Parathyroid adenoma (tissue), 2 donors: Measurements from ENCODE around the gene FDPS.

ENCODE experiments used
- H2AFZ ChIP-seq: fragments of 300-600 bp; sonication (generic); one replicate; pipeline ENCODE4 v1.7.0; 2017; ENCODE audit warnings: antibody characterized with exemption, mild to moderate bottlenecking
- H3K27ac ChIP-seq: fragments of 300-600 bp; sonication (generic); one replicate; pipeline ENCODE4 v1.7.0; 2017
- H3K27me3 ChIP-seq: fragments of 300-600 bp; sonication (generic); one replicate; pipeline ENCODE4 v1.7.0; 2017; ENCODE audit warnings: low read length; ENCODE audit not compliant: control insufficient read depth, insufficient read depth
- H3K36me3 ChIP-seq: fragments of 300-600 bp; sonication (generic); one replicate; pipeline ENCODE4 v1.7.0; 2017; ENCODE audit warnings: low read length; ENCODE audit not compliant: control insufficient read depth, insufficient read depth
- H3K4me1 ChIP-seq: fragments of 300-600 bp; sonication (generic); one replicate; pipeline ENCODE4 v1.7.0; 2017; ENCODE audit warnings: control low read depth
- H3K4me2 ChIP-seq: fragments of 300-600 bp; sonication (generic); one replicate; pipeline ENCODE4 v1.7.0; 2017; ENCODE audit warnings: low read length
- H3K4me3 ChIP-seq: fragments of 300-600 bp; sonication (generic); one replicate; pipeline ENCODE4 v1.7.0; 2017; ENCODE audit warnings: low read depth, low read length
- H3K79me2 ChIP-seq: fragments of 300-600 bp; sonication (generic); one replicate; pipeline ENCODE4 v1.7.0; 2017; ENCODE audit warnings: control low read depth
- H3K9ac ChIP-seq: fragments of 300-600 bp; sonication (generic); one replicate; pipeline ENCODE4 v1.7.0; 2017; ENCODE audit warnings: mild to moderate bottlenecking
- H3K9me3 ChIP-seq: fragments of 300-600 bp; sonication (generic); one replicate; pipeline ENCODE4 v1.7.0; 2017; ENCODE audit warnings: low read length; ENCODE audit not compliant: control insufficient read depth
- TF ChIP-seq, protein P1 (sequence below): fragments of 300-600 bp; sonication (generic); IDR thresholded peaks from one replicate; pipeline ENCODE4 v1.7.0; 2017; ENCODE audit warnings: antibody characterized with exemption, mild to moderate bottlenecking
- donor health status: primary hyperparathyroidism.

Gene FDPS

DNA sequence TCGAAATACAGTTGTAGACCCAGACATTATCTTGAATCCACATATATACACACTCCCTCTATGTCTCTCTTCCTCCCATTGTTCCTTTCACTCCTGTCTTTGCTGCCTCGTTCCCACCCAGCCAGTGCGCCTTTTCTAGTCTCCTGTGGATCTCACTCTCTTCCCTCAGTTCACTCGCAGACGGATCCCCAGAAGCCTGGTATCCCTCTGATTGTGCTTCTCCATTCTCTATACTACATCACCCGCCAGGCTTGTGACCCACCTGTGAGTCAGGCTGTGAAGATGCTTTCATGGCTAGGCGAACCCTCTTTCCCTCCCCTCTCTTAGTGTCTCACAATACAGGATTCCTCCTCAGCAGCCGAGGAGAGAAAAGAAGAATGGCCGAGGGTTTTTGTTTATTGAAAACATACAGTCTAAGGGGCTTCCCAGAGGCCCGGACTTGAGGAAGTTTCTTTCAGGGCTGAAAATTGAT lies 29.9 kb upstream of the FDPS start:
- TF ChIP-seq, protein P1, sequence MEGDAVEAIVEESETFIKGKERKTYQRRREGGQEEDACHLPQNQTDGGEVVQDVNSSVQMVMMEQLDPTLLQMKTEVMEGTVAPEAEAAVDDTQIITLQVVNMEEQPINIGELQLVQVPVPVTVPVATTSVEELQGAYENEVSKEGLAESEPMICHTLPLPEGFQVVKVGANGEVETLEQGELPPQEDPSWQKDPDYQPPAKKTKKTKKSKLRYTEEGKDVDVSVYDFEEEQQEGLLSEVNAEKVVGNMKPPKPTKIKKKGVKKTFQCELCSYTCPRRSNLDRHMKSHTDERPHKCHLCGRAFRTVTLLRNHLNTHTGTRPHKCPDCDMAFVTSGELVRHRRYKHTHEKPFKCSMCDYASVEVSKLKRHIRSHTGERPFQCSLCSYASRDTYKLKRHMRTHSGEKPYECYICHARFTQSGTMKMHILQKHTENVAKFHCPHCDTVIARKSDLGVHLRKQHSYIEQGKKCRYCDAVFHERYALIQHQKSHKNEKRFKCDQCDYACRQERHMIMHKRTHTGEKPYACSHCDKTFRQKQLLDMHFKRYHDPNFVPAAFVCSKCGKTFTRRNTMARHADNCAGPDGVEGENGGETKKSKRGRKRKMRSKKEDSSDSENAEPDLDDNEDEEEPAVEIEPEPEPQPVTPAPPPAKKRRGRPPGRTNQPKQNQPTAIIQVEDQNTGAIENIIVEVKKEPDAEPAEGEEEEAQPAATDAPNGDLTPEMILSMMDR: no peak
- Histone ChIP-seq H3K79me2 (no peaks in the 10 kb centered on the region), H3K4me1 (peaks cover 3% of the 10 kb centered on the region), H3K9me3 (no peaks in the 10 kb centered on the region), H2AFZ (peak overlapping the region; percentile 11), H3K9ac (no peak overlapping the region), H3K36me3 (no peaks in the 10 kb centered on the region), H3K27ac (no peak overlapping the region), H3K27me3 (no peaks in the 10 kb centered on the region), H3K4me2 (peak overlapping the region; percentile 95), H3K4me3 (peak overlapping the region; percentile 67)

DNA sequence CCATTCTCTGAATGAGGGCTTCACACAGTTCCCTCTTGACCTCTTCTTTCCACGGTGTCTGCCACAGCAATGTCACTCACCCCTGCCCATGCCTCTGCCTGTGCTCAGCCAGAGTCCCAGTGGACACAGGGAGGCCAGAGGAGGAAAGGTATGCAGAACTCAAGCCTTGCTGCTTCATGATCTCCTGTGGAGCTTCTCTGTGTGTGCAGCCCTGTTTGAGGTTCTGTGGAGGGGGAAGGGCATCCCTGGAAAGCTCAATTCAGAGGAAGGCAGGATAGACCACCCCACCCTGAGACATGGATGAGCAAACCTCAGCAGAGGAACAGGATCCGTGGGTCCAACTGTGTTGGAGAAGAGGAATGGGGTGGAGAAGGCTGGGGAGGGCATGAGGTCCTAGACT lies 29.4 kb upstream of the FDPS start:
- H3K9me3 ChIP-seq: no peaks in the 10 kb centered on the region
- no peaks in the 10 kb centered on the region for H3K79me2 ChIP-seq
- no peak overlapping the region for H3K4me2 ChIP-seq
- H3K9ac ChIP-seq: no peak overlapping the region
- no peak overlapping the region for H2AFZ ChIP-seq
- no peaks in the 10 kb centered on the region for H3K36me3 ChIP-seq
- no peak overlapping the region for H3K27ac ChIP-seq
- no peak overlapping the region for H3K4me3 ChIP-seq
- peaks cover 3% of the 10 kb centered on the region for H3K4me1 ChIP-seq
- no peaks in the 10 kb centered on the region for H3K27me3 ChIP-seq
- TF ChIP-seq, protein P1: no peak

DNA sequence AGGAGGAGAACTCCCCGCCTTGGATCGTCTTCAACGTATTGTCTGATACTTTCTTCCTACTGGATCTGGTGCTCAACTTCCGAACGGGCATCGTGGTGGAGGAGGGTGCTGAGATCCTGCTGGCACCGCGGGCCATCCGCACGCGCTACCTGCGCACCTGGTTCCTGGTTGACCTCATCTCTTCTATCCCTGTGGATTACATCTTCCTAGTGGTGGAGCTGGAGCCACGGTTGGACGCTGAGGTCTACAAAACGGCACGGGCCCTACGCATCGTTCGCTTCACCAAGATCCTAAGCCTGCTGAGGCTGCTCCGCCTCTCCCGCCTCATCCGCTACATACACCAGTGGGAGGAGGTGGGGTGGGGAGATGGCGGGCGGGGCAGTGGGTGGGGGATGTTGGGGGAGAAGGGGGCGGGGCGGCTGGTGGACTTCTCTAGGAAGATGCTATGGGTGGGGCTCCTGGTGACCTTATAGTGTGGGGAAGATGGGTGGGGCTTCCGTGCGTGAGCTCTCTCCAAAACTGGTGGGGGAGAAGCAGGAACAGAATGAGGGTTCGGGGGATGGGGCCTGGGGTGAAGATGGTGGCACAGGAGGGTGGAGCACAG lies 26.1 kb upstream of the FDPS start:
- Histone ChIP-seq H3K79me2 (no peaks in the 10 kb centered on the region), H3K36me3 (no peaks in the 10 kb centered on the region), H2AFZ (no peak overlapping the region), H3K4me2 (no peak overlapping the region), H3K27me3 (no peaks in the 10 kb centered on the region), H3K9ac (no peak overlapping the region), H3K4me1 (peaks cover 3% of the 10 kb centered on the region), H3K4me3 (no peak overlapping the region), H3K9me3 (no peaks in the 10 kb centered on the region), H3K27ac (no peak overlapping the region)
- TF ChIP-seq, protein P1: no peak

DNA sequence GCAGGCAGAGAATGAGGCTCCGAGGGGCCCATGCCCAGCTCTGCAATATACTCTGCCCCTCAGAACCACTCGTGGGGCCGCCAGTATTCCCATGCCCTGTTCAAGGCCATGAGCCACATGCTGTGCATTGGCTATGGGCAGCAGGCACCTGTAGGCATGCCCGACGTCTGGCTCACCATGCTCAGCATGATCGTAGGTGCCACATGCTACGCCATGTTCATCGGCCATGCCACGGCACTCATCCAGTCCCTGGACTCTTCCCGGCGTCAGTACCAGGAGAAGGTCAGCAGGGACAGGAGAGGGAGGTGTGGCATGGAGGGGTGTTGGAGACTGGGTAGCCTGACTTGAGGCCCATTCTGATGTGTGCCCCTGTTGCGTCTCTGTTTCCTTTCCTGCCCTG lies 24.2 kb upstream of the FDPS start:
- Histone ChIP-seq H3K4me2 (no peak overlapping the region), H3K9ac (no peak overlapping the region), H3K27ac (no peak overlapping the region), H3K4me1 (no peaks in the 10 kb centered on the region), H3K9me3 (no peaks in the 10 kb centered on the region), H3K79me2 (no peaks in the 10 kb centered on the region), H2AFZ (no peak overlapping the region), H3K4me3 (no peak overlapping the region), H3K27me3 (no peaks in the 10 kb centered on the region), H3K36me3 (no peaks in the 10 kb centered on the region)
- TF ChIP-seq, protein P1: no peak

DNA sequence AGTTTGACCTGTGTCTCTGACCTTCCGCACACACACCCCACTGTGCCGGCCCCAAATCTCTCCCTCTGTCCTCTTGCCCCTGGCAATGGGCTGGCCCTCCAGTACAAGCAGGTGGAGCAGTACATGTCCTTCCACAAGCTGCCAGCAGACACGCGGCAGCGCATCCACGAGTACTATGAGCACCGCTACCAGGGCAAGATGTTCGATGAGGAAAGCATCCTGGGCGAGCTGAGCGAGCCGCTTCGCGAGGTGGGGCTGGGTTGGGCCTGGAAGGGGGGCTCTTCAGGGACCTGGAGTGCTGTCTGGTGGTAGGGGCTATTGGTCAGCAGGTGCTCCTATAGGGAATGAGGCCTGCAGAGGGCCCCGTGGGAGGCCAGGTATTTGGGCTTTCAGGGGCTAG lies 23.6 kb upstream of the FDPS start:
- H3K9me3 ChIP-seq: no peaks in the 10 kb centered on the region
- no peaks in the 10 kb centered on the region for H3K36me3 ChIP-seq
- H3K4me3 ChIP-seq: no peak overlapping the region
- H3K27ac ChIP-seq: no peak overlapping the region
- H3K4me1 ChIP-seq: no peaks in the 10 kb centered on the region
- no peaks in the 10 kb centered on the region for H3K79me2 ChIP-seq
- no peaks in the 10 kb centered on the region for H3K27me3 ChIP-seq
- no peak overlapping the region for H3K4me2 ChIP-seq
- TF ChIP-seq, protein P1: no peak
- no peak overlapping the region for H3K9ac ChIP-seq
- H2AFZ ChIP-seq: no peak overlapping the region
